Activated T-cell treated with anti-CD3 and anti-CD28 coated beads, Interleukin-2, amount 50 U/mL, for 24 hours (primary cell): Measurements from ENCODE around the gene MAML1.
"Not testable (repeated sequence)": the region's sequence is repeated elsewhere in the genome, so short reads cannot be mapped to it uniquely, and the experiment has no call there.

ENCODE experiments used
- DNase-seq: peaks from one replicate; pipeline ENCODE4 v3.0.0-alpha.2; 2020
- H3K27ac Mint-ChIP-seq: 2 replicates; pipeline ENCODE4 v1.8.0; 2020; ENCODE audit warnings: mild to moderate bottlenecking, mixed read lengths
- H3K27me3 Mint-ChIP-seq: 2 replicates; pipeline ENCODE4 v1.8.0; 2020; ENCODE audit warnings: mixed read lengths
- H3K36me3 Mint-ChIP-seq: 2 replicates; pipeline ENCODE4 v1.8.0; 2020; ENCODE audit warnings: low read depth, mixed read lengths
- H3K4me1 Mint-ChIP-seq: 2 replicates; pipeline ENCODE4 v1.8.0; 2020; ENCODE audit warnings: low read depth, mixed read lengths
- H3K4me3 Mint-ChIP-seq: 2 replicates; pipeline ENCODE4 v1.8.0; 2020; ENCODE audit warnings: mild to moderate bottlenecking, moderate library complexity, mixed read lengths
- H3K9me3 Mint-ChIP-seq: 2 replicates; pipeline ENCODE4 v1.8.0; 2020; ENCODE audit warnings: mixed read lengths

Gene MAML1

DNA sequence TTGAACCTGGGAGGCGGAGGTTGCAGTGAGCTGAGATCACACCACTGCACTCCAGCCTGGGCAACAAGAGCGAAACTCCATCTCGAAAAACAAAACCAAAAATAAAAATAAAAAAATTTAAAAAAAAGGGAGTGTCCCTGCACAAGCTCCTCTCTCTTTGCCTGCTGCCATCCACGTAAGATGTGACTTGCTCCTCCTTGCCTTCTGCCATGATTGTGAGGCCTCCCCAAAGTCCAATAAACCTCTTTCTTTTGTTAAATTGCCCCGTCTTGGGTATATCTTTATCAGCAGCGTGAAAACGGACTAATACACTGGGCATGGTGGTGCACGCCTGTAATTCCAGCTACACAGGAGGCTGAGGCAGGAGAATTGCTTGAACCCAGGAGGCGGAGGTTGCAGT, 56.7 kb downstream of the MAML1 start:
- H3K4me3 Mint-ChIP-seq, DNase-seq, H3K27ac Mint-ChIP-seq, H3K27me3 Mint-ChIP-seq, H3K9me3 Mint-ChIP-seq, H3K36me3 Mint-ChIP-seq: not testable (repeated sequence)
- H3K4me1 Mint-ChIP-seq: peaks cover 13% of the 10 kb centered on the region

DNA sequence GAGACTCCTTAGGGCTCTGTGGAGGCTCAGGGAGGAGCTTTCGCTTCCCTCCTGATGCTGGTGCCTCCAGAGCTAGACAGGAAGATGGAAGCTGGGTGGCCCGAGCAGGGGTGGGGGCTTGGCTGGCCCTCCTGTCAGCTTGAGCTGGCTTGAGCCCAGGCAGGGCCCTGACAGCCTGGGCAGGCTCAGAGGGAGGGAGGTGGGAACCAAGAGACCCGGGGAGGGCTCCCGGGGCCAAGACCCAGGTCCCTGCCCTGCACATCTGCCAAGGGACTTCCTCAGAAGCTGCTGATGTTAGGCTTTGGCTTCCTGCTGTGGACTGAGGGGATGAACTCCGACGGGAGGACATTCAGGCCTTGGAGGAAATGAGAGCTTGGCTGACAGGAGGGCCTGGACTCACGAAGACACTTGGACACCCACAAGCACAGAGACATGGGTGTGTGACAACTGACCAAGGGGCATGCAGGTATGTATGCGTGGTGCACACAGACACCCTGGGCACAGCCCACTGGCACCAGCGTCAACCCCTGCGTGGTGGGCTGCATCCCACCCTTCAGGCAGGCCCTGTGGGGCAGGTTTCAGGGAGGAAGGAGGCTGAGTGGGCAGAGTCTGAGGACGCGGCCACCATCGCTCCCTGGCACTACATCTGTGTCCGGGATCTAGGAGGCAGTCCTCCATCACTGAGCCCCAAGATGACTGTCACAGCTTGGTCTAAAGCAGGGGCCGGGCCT, 59.4 kb downstream of the MAML1 start:
- peaks cover 29% of the 10 kb centered on the region for H3K4me1 Mint-ChIP-seq
- H3K9me3 Mint-ChIP-seq: no peaks in the 10 kb centered on the region
- H3K4me3 Mint-ChIP-seq: no peak overlapping the region
- H3K27ac Mint-ChIP-seq: no peak overlapping the region
- DNase-seq: no peak
- peaks cover 4% of the 10 kb centered on the region for H3K36me3 Mint-ChIP-seq
- no peaks in the 10 kb centered on the region for H3K27me3 Mint-ChIP-seq

DNA sequence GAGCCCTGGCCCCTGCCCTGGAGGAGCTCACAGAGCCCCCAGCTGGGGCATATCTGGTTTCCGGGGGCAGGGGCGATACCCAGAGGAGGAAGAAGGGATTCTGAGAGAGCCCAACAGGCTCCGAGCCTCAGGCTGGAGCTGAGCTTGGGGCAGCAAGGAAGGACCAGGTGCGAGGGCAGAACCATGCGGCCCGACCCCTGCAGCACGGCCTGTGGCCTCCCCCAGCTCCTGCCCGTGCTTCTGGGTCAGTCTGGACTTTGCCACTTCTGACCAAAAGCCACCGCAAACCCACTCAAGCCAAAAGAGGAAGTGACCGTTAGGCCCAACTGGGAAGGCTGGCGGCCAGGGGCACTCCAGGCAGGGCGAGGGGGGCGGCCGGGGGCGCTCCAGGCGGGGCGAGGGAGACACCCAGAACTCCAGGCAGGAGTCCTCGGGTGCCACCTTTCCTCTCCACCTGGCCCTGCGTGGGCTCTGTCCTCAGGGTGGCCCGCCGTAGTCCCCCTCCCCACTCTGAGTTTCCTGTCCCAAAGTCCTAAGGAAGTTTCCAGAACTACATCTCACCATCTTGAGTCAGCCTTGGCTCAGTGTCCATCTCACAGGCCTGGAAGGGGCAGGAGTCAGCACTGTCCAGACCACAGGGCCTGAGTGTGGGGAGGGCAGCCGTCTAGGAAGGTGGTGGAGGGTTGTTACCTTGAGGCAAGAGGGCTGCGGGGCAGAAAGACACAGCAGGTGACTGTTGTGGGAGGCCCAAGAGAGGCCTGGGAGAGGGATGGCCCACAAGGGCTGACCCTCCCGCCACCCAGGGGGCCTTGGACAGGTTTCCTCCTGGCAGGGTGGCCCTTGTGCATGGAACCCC, 60.2 kb downstream of the MAML1 start:
- H3K27me3 Mint-ChIP-seq: no peaks in the 10 kb centered on the region
- no peaks in the 10 kb centered on the region for H3K9me3 Mint-ChIP-seq
- H3K27ac Mint-ChIP-seq: peak overlapping the region; percentile 61
- no peak overlapping the region for H3K4me3 Mint-ChIP-seq
- H3K36me3 Mint-ChIP-seq: peaks cover 10% of the 10 kb centered on the region
- H3K4me1 Mint-ChIP-seq: peaks cover 30% of the 10 kb centered on the region
- no peak for DNase-seq

DNA sequence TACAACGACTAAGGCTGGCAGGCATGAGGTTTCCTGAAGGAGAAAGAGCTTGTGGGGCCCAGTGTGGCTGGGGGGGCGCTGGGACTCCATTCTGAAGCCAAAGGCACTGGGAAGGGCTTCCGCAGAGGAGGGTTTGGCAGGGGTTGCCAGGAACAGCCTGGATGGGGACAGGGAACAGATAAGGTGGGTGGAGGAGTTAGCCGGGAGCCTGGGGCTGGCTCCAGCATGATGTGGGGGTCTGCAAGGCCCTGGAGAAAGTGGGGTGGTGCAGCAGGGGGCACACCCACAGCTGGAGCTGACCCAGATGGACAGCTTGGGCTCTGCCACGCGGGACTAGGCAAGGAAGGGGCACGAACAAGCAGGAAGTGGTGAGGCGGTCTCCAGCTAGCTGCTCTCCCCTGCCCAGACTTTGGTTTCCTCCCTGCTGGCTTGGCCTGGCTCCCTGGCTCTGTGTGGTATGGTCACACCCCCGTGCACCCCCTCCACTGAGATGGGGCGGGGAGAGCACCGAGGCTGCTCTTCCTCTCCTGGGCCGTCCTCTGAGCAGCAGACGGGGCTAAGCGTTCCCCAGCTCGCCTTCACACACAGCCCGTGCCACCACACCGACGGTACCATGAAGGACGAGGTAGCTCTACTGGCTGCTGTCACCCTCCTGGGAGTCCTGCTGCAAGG, 61.0 kb downstream of the MAML1 start, which contains the start of gene LTC4S:
Gene LTC4S (plus strand): TSS at position 519 of the 672 bp plus-strand sequence. CDS start 95 bp downstream, at position 614.
- peak; percentile 57 for DNase-seq
- no peaks in the 10 kb centered on the region for H3K27me3 Mint-ChIP-seq
- peaks cover 14% of the 10 kb centered on the region for H3K36me3 Mint-ChIP-seq
- peak within 1 kb of the TSS; percentile 55 for H3K4me3 Mint-ChIP-seq
- no peaks in the 10 kb centered on the region for H3K9me3 Mint-ChIP-seq
- H3K27ac Mint-ChIP-seq: peak within 1 kb of the TSS; percentile 61
- peaks cover 30% of the 10 kb centered on the region for H3K4me1 Mint-ChIP-seq

DNA sequence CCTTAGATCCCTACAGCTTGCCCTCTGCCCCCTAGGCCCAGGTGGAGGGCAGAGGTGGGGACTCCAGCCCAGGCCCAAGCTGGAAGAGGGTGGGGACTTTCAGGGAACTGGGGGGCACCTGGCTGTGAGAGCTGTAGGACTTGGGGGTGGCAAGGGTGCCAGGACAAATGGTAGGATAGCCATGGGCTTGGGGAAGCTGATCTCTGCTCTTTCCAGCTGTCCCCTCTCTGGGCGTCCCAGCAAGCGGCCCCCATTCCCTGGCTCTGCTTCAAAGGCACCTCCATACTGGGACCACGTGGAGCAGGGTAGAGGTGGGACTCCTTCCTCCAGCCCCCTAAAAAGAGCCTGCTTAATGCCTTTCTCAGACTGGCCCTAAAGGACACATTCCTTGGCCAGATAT, 61.5 kb downstream of the MAML1 start:
- DNase-seq: no peak
- Mint-ChIP-seq H3K4me1 (peaks cover 30% of the 10 kb centered on the region), H3K9me3 (no peaks in the 10 kb centered on the region), H3K27me3 (no peaks in the 10 kb centered on the region), H3K4me3 (no peak overlapping the region), H3K27ac (peak overlapping the region; percentile 61), H3K36me3 (peaks cover 19% of the 10 kb centered on the region)

DNA sequence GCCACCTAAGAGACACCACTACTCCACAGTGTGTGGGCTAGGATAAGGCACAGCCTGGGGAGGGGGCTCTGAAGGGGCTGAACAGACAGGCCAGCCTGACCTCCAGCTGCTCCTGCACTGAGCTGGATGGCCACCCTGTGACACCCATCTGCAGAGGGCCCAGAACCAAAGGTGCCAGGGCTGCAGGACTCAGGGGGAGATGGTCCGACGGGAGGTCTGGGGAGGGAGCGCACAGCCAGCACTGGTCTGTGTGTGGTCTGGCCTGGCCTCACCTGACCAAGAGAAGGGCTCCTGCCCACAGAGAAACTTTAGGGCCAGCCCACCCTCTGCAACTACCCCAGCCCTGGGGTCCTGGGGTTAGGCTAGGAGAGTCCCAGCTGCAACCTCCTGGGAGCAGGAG, 62.0 kb downstream of the MAML1 start:
- H3K9me3 Mint-ChIP-seq: no peaks in the 10 kb centered on the region

DNA sequence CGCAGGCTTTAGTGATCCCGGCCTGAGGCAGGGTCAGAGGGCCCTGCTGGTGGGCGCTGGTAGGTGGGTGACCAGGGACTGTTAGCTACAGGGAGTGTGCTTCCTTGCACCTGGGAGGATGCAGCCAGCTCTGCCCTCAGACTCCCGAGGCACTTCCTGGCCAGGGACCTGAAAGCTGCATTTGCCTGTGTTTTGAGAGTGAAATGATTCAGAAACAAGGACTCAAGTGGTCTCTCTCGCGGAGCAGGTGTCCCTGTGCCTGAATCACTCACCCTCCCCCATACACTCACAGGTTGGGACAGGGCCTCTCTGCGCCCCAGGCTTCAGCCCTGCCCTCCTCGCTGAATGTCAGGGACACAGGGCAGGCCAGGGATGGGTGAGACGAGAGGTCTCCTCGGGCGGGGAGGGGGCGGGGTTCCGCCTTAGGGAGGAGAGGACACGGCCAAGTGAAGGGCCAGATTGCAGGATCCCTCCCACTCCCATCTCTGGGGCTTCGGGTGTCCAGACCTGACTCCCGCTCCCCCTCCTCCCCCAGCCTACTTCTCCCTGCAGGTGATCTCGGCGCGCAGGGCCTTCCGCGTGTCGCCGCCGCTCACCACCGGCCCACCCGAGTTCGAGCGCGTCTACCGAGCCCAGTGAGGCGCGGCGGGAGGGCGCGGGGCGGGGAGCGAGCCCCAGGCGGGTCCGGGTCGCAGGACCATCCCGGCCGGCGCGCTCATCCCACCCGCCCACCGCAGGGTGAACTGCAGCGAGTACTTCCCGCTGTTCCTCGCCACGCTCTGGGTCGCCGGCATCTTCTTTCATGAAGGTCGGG, 62.6 kb downstream of the MAML1 start:
- no peaks in the 10 kb centered on the region for H3K27me3 Mint-ChIP-seq
- H3K4me3 Mint-ChIP-seq: peak overlapping the region; percentile 55
- H3K9me3 Mint-ChIP-seq: no peaks in the 10 kb centered on the region
- peaks cover 27% of the 10 kb centered on the region for H3K36me3 Mint-ChIP-seq
- DNase-seq: peak; percentile 56
- no peak overlapping the region for H3K27ac Mint-ChIP-seq
- H3K4me1 Mint-ChIP-seq: peaks cover 30% of the 10 kb centered on the region

More for the DNA sequence above, 62.0 kb downstream of the MAML1 start:
- Mint-ChIP-seq H3K4me1 (peaks cover 30% of the 10 kb centered on the region), H3K4me3 (peak overlapping the region; percentile 55), H3K27ac (no peak overlapping the region), H3K36me3 (peaks cover 23% of the 10 kb centered on the region), H3K27me3 (no peaks in the 10 kb centered on the region)
- DNase-seq: no peak

DNA sequence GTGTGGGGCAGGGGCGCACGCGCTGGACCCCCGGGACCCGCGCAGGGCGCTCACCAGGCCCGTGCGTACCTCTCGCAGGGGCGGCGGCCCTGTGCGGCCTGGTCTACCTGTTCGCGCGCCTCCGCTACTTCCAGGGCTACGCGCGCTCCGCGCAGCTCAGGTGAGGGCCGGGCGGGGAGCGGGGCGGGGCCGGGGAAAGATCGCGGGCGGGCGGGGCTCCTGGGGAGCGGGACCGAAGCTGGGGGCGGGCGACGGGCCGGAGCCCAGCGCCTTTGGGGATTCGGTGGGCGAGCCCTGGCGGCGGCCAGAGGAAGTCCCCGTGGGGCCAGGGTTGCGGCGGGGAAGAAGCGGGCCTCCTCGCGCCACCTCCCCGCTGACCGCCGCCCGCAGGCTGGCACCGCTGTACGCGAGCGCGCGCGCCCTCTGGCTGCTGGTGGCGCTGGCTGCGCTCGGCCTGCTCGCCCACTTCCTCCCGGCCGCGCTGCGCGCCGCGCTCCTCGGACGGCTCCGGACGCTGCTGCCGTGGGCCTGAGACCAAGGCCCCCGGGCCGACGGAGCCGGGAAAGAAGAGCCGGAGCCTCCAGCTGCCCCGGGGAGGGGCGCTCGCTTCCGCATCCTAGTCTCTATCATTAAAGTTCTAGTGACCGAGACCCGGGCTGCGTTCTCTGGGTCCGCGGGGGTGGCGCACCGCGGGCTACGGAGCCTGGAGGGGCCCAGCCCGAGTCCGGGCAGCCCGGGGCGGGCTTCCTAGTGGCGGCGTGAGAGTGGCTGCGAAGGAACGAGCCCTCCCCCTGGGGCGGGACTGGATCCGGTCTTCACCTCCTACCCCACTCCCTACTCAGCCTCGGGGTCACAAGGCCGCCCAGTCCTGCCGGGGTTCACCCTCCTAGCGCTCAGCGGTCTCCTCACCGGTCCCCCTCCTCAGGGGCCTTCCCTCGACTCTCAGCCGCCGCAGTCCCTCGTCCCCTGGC, 63.5 kb downstream of the MAML1 start:
- Mint-ChIP-seq H3K4me3 (peak overlapping the region; percentile 33), H3K9me3 (no peaks in the 10 kb centered on the region), H3K27me3 (no peaks in the 10 kb centered on the region), H3K4me1 (peaks cover 30% of the 10 kb centered on the region), H3K36me3 (peaks cover 30% of the 10 kb centered on the region), H3K27ac (peak overlapping the region; percentile 33)
- peak; percentile 83 for DNase-seq

DNA sequence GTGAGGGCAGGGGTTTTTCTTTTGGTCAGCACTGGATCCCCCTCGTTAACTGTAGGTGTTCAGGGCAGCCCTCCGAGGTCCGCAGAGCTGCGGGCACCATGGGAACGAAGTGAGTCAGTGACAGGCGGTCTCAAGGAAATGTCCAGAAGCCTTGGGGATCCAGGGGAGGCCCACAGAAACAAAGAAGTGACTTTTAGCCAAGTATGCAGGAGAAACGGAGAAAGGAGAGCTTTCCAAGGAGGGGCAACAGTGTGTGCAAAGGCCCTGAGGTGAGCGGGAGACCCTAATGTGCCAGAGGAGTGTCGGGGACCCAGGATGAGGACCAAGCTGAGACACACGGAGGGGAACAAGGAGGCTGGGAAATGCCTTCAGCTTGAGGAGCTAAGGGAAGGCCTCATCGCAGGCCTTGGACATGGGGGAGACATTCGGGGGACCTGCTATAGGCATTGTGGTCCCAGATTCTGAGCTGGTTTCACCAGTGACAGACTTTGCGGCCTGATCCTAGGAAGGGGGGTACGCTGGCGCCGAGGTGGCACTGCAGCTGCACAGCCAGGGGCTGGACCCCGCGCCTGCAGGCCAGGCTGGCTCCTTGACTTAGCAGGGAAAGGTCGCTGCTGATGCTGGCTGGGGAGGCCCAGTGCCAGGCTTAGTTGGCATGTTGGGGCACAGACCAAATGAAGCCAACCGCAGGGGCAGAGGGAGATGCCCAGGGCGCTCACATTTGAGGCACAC, 64.4 kb downstream of the MAML1 start:
- no peaks in the 10 kb centered on the region for H3K27me3 Mint-ChIP-seq
- DNase-seq: no peak

DNA sequence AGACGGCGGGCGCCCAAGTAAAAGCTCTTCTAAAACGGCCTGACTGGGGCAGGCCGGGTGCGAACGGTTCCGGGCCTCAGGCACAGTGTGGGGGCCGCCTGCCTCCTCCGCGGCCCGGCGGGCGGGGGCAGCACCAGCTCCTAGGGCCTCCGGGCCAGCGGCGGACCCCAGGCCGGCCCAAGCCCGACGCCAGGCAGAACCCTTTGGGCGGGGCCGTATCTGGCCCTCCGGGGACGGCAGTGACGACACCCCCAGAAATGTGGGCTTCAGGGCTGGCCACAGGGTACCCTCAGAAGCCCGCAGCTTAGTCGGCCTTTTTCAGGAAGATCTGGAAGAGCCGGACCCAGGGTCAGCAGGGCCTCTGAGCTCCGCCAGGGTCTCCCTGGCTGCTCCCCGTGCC, 65.1 kb downstream of the MAML1 start:
- peaks cover 34% of the 10 kb centered on the region for H3K36me3 Mint-ChIP-seq

More for the DNA sequence above, 64.4 kb downstream of the MAML1 start:
- Mint-ChIP-seq H3K36me3 (peaks cover 34% of the 10 kb centered on the region), H3K27ac (peak overlapping the region; percentile 33), H3K4me3 (peak overlapping the region; percentile 33), H3K4me1 (peaks cover 35% of the 10 kb centered on the region), H3K9me3 (no peaks in the 10 kb centered on the region)

DNA sequence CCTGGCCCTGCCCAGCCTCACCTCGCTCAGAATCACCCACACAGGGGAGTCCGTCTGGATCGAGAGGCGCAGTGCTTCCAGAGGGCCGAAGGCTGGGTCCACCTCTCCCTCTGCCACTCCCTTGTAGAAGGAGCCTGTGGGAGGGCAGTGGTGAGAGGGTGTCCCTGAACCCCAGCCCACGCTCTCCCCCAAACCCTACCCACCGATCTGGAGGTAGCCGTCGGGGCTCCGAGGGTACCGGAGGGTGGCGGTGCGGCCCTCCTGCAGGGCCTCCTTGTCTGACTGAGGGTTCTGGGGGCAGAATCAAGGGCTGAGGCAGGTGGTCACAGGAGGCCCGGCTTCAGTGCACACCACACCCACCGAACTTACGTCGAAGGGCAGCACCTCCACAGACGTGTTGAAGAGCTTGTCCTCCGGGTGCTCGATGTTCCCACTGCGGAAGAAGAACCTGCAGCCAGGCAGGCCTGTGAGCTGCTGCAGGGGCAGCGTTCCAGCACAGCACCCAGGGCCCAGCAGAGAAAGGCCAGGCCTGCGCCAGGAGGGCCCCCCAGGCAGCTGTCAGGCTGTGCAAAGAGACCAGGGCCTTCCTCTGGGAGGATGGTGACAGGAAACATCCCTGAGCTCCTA, 65.6 kb downstream of the MAML1 start:
- Mint-ChIP-seq H3K4me3 (no peak overlapping the region), H3K27me3 (no peaks in the 10 kb centered on the region), H3K4me1 (peaks cover 41% of the 10 kb centered on the region), H3K27ac (no peak overlapping the region), H3K9me3 (no peaks in the 10 kb centered on the region), H3K36me3 (peaks cover 34% of the 10 kb centered on the region)
- no peak for DNase-seq

More for the DNA sequence above, 65.1 kb downstream of the MAML1 start:
- Mint-ChIP-seq H3K4me1 (peaks cover 40% of the 10 kb centered on the region), H3K27me3 (no peaks in the 10 kb centered on the region), H3K27ac (no peak overlapping the region), H3K4me3 (no peak overlapping the region), H3K9me3 (no peaks in the 10 kb centered on the region)
- DNase-seq: no peak
